ENCODE measurements around the gene PRR5. TPM values are rescaled to one million over a fixed set of nuclear protein-coding genes. Genes with fewer than 3 reads are reported as not detected.

The PRR5 gene
- total and polyA plus RNA-seq, 2 donors (not counting 1 experiment from before 2014, with no cell fraction given), result 18.4 to 36.1 TPM

DNA sequence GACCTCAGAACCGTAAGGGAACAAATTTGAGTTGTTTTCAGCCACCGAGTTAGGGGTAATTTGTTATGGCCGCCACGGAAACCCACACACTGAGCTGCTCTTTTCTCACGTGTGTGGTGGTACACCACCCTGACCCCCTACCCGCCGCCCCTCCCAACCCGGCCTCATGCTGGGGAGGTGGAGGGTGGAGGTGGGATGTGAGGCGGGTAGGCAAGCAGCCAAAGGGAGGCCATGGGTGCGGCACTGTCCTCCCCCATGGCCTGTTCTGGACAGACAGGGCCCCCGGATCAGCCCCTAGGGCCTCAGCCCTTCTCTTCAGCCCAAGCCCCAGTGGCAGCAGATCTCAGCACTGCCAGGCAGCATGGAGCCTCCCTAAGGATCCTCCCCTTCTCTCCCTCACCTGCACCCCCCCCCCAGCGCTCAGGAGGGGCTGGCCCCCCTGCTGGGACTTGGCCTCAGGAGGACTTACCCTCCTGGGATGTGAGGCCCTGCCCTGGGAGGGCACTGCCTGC lies 7.9 kb downstream of the PRR5 start:
- H3K27me3 Mint-ChIP-seq, result no peaks in the 10 kb centered on the region
- H3K9ac ChIP-seq (ENCODE audit: low read length), result peak overlapping the region; percentile 45
- H3K4me1 ChIP-seq (ENCODE audit: control insufficient read depth in 2 of 2, insufficient read depth in 2 of 2, low read length in 2 of 2), result peaks cover 18 to 30% of the 10 kb centered on the region in 2 donors
- H2AFZ ChIP-seq (ENCODE audit: insufficient read depth, low read depth, low read length, poor library complexity, severe bottlenecking), result peak overlapping the region; percentile 71
- ATAC-seq (ENCODE audit: low read depth), result no peak
- H3K27ac ChIP-seq (ENCODE audit: low read length in 2 of 2), result peak overlapping the region; percentile 48 to 79
- no peak for DNase-seq
- no peaks in the 10 kb centered on the region for H4K20me1 ChIP-seq (ENCODE audit: control insufficient read depth, insufficient read depth, low read length, poor library complexity, severe bottlenecking)
- H3K4me2 ChIP-seq (replicated peaks; ENCODE audit: low read depth, low read length, poor library complexity, severe bottlenecking), result peak overlapping the region; percentile 79
- WGBS (ENCODE audit: insufficient coverage), result 78% methylated on average over 3 of the region's 12 CpGs
- no peaks in the 10 kb centered on the region for H3K36me3 ChIP-seq (replicated peaks in 1 of 2; ENCODE audit: control extremely low read depth in 1 of 2, control insufficient read depth in 1 of 2, extremely low read depth in 1 of 2, insufficient read depth in 2 of 2, low read length in 1 of 2)
- peaks cover 23% of the 10 kb centered on the region for H3K4me1 Mint-ChIP-seq
- peak overlapping the region; percentile 90 for H3K27ac Mint-ChIP-seq
- peaks cover 33% of the 10 kb centered on the region for H3K79me2 ChIP-seq (ENCODE audit: control insufficient read depth, insufficient read depth, low read length)
- H3K4me3 Mint-ChIP-seq, result peak overlapping the region; percentile 76
- H3K4me3 ChIP-seq (ENCODE audit: control extremely low read depth in 1 of 5, extremely low read depth in 1 of 5, insufficient read depth in 1 of 5, low read depth in 2 of 5, low read length in 4 of 5), result peak overlapping the region in 3 of 5 experiments; percentile 34 to 53 (median 36)
- POLR2A ChIA-PET, result no interaction called here
- no peak for TF ChIP-seq EZH2 (IDR thresholded peaks at IDR 0.05; ENCODE audit: borderline replicate concordance, insufficient read depth, low read depth, low read length, poor library complexity, severe bottlenecking)
- TF ChIP-seq, protein P1, sequence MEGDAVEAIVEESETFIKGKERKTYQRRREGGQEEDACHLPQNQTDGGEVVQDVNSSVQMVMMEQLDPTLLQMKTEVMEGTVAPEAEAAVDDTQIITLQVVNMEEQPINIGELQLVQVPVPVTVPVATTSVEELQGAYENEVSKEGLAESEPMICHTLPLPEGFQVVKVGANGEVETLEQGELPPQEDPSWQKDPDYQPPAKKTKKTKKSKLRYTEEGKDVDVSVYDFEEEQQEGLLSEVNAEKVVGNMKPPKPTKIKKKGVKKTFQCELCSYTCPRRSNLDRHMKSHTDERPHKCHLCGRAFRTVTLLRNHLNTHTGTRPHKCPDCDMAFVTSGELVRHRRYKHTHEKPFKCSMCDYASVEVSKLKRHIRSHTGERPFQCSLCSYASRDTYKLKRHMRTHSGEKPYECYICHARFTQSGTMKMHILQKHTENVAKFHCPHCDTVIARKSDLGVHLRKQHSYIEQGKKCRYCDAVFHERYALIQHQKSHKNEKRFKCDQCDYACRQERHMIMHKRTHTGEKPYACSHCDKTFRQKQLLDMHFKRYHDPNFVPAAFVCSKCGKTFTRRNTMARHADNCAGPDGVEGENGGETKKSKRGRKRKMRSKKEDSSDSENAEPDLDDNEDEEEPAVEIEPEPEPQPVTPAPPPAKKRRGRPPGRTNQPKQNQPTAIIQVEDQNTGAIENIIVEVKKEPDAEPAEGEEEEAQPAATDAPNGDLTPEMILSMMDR (IDR thresholded peaks at IDR 0.05), result no peak
- CTCF ChIA-PET, result interaction anchor here (1.0 kb wide), 1 partner anchor 624 kb away, joined by 3 read pairs; no protein-coding TSS in a partner anchor
- intact Hi-C loops (cut with micrococcal nuclease), result no loop called here
- no peaks in the 10 kb centered on the region for H3K9me3 Mint-ChIP-seq (ENCODE audit: insufficient read depth)
- no peaks in the 10 kb centered on the region for H3K9me3 ChIP-seq (ENCODE audit: control extremely low read depth in 1 of 3, control insufficient read depth in 2 of 3, insufficient read depth in 1 of 3, low read length in 2 of 3)
- no peaks in the 10 kb centered on the region for H3K27me3 ChIP-seq (replicated peaks in 1 of 4; ENCODE audit: control extremely low read depth in 1 of 4, control insufficient read depth in 3 of 4, insufficient read depth in 4 of 4, low read length in 3 of 4)

DNA sequence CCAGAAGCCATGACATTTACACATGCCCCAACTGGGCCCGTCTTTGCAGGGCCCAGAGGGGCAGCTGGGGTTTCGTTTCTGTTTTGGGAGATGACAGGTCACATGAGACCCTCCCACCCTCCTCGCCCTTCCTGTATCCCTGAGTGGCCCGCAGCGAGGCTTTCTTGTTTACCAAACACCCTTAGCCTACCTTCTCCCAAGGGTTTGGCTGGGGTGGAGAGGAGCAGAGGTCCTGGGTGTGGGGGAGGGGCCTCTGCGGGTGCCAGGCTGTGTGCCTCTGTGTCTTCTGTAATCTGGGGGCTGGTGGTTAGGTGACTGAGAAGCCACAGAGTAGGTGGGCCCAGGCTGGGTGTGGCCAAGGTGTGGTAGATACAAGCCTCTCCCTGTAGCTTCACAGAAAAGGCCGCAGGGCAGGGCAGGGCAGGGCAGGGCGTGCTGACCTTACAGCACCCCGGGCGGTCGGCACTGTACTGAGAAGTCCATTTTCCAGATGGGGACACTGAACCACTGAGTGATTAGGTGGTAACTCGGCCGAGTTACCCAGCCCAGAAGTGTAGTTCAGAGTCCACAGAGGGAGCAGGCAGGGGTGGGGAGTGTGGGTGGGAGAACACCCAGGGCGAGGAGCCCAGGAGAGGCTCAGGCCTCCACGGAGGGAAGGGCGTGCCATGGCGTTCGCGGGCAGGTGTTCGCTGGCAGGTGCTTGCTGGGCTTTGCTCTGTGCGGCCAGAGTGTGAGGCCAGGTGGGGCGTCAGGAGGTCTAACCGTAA lies 8.7 kb downstream of the PRR5 start:
- intact Hi-C loops (cut with micrococcal nuclease), result no loop called here
- Histone ChIP-seq H4K20me1 (ENCODE audit: control insufficient read depth, insufficient read depth, low read length, poor library complexity, severe bottlenecking) (no peaks in the 10 kb centered on the region), H3K27ac (ENCODE audit: low read length in 2 of 2) (peak overlapping the region; percentile 48 to 79), H3K4me2 (replicated peaks; ENCODE audit: low read depth, low read length, poor library complexity, severe bottlenecking) (peak overlapping the region; percentile 79), H3K4me3 (ENCODE audit: control extremely low read depth in 1 of 5, extremely low read depth in 1 of 5, insufficient read depth in 1 of 5, low read depth in 2 of 5, low read length in 4 of 5) (peak overlapping the region in 4 of 5 experiments; percentile 11 to 53 (median 35)), H3K9me3 (ENCODE audit: control extremely low read depth in 1 of 3, control insufficient read depth in 2 of 3, insufficient read depth in 1 of 3, low read length in 2 of 3) (no peaks in the 10 kb centered on the region), H3K4me1 (ENCODE audit: control insufficient read depth in 2 of 2, insufficient read depth in 2 of 2, low read length in 2 of 2) (peaks cover 18 to 30% of the 10 kb centered on the region in 2 donors), H3K27me3 (replicated peaks in 1 of 4; ENCODE audit: control extremely low read depth in 1 of 4, control insufficient read depth in 3 of 4, insufficient read depth in 4 of 4, low read length in 3 of 4) (no peaks in the 10 kb centered on the region), H2AFZ (ENCODE audit: insufficient read depth, low read depth, low read length, poor library complexity, severe bottlenecking) (peak overlapping the region; percentile 71), H3K36me3 (replicated peaks in 1 of 2; ENCODE audit: control extremely low read depth in 1 of 2, control insufficient read depth in 1 of 2, extremely low read depth in 1 of 2, insufficient read depth in 2 of 2, low read length in 1 of 2) (no peaks in the 10 kb centered on the region), H3K79me2 (ENCODE audit: control insufficient read depth, insufficient read depth, low read length) (peaks cover 32% of the 10 kb centered on the region), H3K9ac (ENCODE audit: low read length) (peak overlapping the region; percentile 45)
- peak; percentile 72 for ATAC-seq (ENCODE audit: low read depth)
- WGBS (ENCODE audit: insufficient coverage), result 74% methylated on average over 10 of the region's 23 CpGs
- H3K4me3 Mint-ChIP-seq, result peak overlapping the region; percentile 76
- ChIA-PET POLR2A (no interaction called here), CTCF (interaction anchor here (1.0 kb wide), 1 partner anchor 625 kb away, joined by 3 read pairs; no protein-coding TSS in a partner anchor)
- DNase-seq, result peak; percentile 58
- peaks cover 23% of the 10 kb centered on the region for H3K4me1 Mint-ChIP-seq
- TF ChIP-seq, protein P1 (IDR thresholded peaks at IDR 0.05), result no peak
- TF ChIP-seq EZH2 (IDR thresholded peaks at IDR 0.05; ENCODE audit: borderline replicate concordance, insufficient read depth, low read depth, low read length, poor library complexity, severe bottlenecking), result no peak
- H3K27ac Mint-ChIP-seq, result peak overlapping the region; percentile 90
- no peaks in the 10 kb centered on the region for H3K9me3 Mint-ChIP-seq (ENCODE audit: insufficient read depth)
- no peaks in the 10 kb centered on the region for H3K27me3 Mint-ChIP-seq

Data from B cell (primary cell).